GM18870 (cell line): ENCODE measurements around the gene EXTL2.
A peak's percentile ranks its signal among the peaks of the same experiment; 100 is the strongest.
"Not testable (repeated sequence)": the region's sequence is repeated elsewhere in the genome, so short reads cannot be mapped to it uniquely, and the experiment has no call there.

Experiments used
- ATAC-seq: cut with Tn5 transposase; IDR thresholded peaks from one replicate; pipeline ENCODE4 v1.9.1; 2021; ENCODE audit warnings: moderate library complexity; ENCODE audit not compliant: unreplicated experiment

Gene EXTL2

GRCh38 chr1:100903777-100904176, 9.1 kb upstream of the EXTL2 start:
- no peak for ATAC-seq

GRCh38 chr1:100902365-100902764, 7.7 kb upstream of the EXTL2 start:
- ATAC-seq: no peak

GRCh38 chr1:100896481-100896982, 1.9 kb upstream of the EXTL2 start:
- peak; percentile 41 for ATAC-seq

GRCh38 chr1:100895540-100896480, 1.2 kb upstream of the EXTL2 start, which contains the start of gene SLC30A7:
SLC30A7 (plus strand) TSS chr1:100896090; CDS start chr1:100896263, 173 bp downstream.
- peak; percentile 59 for ATAC-seq

- no peak for ATAC-seq
Observed at GRCh38 chr1:100893718-100894117, 924 bp downstream of the EXTL2 start.

GRCh38 chr1:100892554-100892953, 2.1 kb downstream of the EXTL2 start:
- ATAC-seq: no peak

GRCh38 chr1:100891380-100891779, 3.3 kb downstream of the EXTL2 start:
- no peak for ATAC-seq

- ATAC-seq: not testable (repeated sequence)
Observed at GRCh38 chr1:100889869-100890482, 4.7 kb downstream of the EXTL2 start.

GRCh38 chr1:100889007-100889406, 5.6 kb downstream of the EXTL2 start:
- not testable (repeated sequence) for ATAC-seq

- no peak for ATAC-seq
Observed at GRCh38 chr1:100883963-100884362, 10.7 kb downstream of the EXTL2 start.

- no peak for ATAC-seq
Observed at GRCh38 chr1:100882698-100883097, 11.9 kb downstream of the EXTL2 start.

GRCh38 chr1:100881687-100882086, 13.0 kb downstream of the EXTL2 start:
- no peak for ATAC-seq

- no peak for ATAC-seq
Observed at GRCh38 chr1:100879422-100879821, 15.2 kb downstream of the EXTL2 start.

- ATAC-seq: no peak
Observed at GRCh38 chr1:100876291-100876690, 18.4 kb downstream of the EXTL2 start.

GRCh38 chr1:100875228-100875627, 19.4 kb downstream of the EXTL2 start:
- ATAC-seq: no peak

GRCh38 chr1:100874433-100874832, 20.2 kb downstream of the EXTL2 start:
- no peak for ATAC-seq

- no peak for ATAC-seq
Observed at GRCh38 chr1:100869996-100870395, 24.6 kb downstream of the EXTL2 start.

GRCh38 chr1:100868364-100868995, 26.2 kb downstream of the EXTL2 start:
- no peak for ATAC-seq

GRCh38 chr1:100866901-100867206, 27.8 kb downstream of the EXTL2 start:
- no peak for ATAC-seq

- no peak for ATAC-seq
Observed at GRCh38 chr1:100866041-100866900, 28.4 kb downstream of the EXTL2 start.

GRCh38 chr1:100862591-100862990, 32.1 kb downstream of the EXTL2 start:
- ATAC-seq: no peak
